GM12878 (cell line): ENCODE measurements around the gene CRYAA. TPM values are rescaled to one million over a fixed set of nuclear protein-coding genes. Genes with fewer than 3 reads are reported as not detected.

Experiments used
- ATAC-seq: fragments of 200-7000 bp; cut with Tn5 transposase; 3 replicates; pipeline ENCODE4 v1.9.1; 2020; ENCODE audit warnings: mild to moderate bottlenecking, moderate library complexity
- BruUV-seq: library from RNA; stranded (reverse); fragments of 400-500 nt; replicated peaks from 2 replicates; lab custom pipeline; 2021; lab: Mats Ljungman, UMichigan
- CTCF ChIA-PET: fragments of 300-600 bp; sonication (Branson Sonifier 250); formaldehyde crosslinking; extraction: SDS; loops from one replicate; lab custom pipeline; 2021; ENCODE audit warnings: inconsistent platforms; lab: Yijun Ruan, JAX
- POLR2A ChIA-PET: fragments of 350-600 bp; formaldehyde crosslinking; extraction: SDS; loops from one replicate; lab custom pipeline; 2021; ENCODE audit warnings: inconsistent platforms; lab: Charles Lee
- RAD21 ChIA-PET: fragments of 300-600 bp; sonication (Branson Sonifier 250); formaldehyde crosslinking; loops from one replicate; lab custom pipeline; 2023; ENCODE audit warnings: antibody characterized with exemption; ENCODE audit not compliant: unreplicated experiment; lab: Charles Lee
- SMC1A ChIA-PET: fragments of 300-600 bp; sonication (Branson Sonifier 250); formaldehyde crosslinking; loops from one replicate; lab custom pipeline; 2023; ENCODE audit not compliant: unreplicated experiment, uncharacterized antibody; lab: Charles Lee
- DNase-seq: peaks from one replicate; pipeline ENCODE4 v3.0.0-alpha.2; 2011; ENCODE audit warnings: low read depth, low spot score
- FAIRE-seq: peaks from 3 replicates; lab custom pipeline; 2011; peaks lifted over from hg19 to GRCh38; lab: Jason Lieb, UNC
- H2AFZ ChIP-seq: 2 replicates; pipeline ENCODE4 v1.6.0; 2011; ENCODE audit warnings: low read depth, low read length, control low read depth; ENCODE audit not compliant: control insufficient read depth
- H3K27ac ChIP-seq: 2 replicates; pipeline ENCODE4 v1.5.1; 2011; ENCODE audit warnings: control low read depth; ENCODE audit not compliant: control insufficient read depth, insufficient read depth
- H3K27me3 ChIP-seq, 2 experiments: replicated peaks in 1 of 2; 2 replicates each; pipeline versions ENCODE4 v1.6.0 to v1.6.1; 2011; ENCODE audit warnings: low read length in 1 of 2; ENCODE audit not compliant: control insufficient read depth in 2 of 2, insufficient read depth in 2 of 2
- H3K36me3 ChIP-seq, 2 experiments: 2 replicates each; pipeline ENCODE4 v1.5.1; 2011; ENCODE audit warnings: low read length in 1 of 2; ENCODE audit not compliant: control insufficient read depth in 2 of 2, insufficient read depth in 2 of 2
- H3K4me1 ChIP-seq: 2 replicates; pipeline ENCODE4 v1.6.1; 2011; ENCODE audit warnings: mild to moderate bottlenecking, low read length, moderate library complexity, mixed read lengths; ENCODE audit not compliant: control insufficient read depth, insufficient read depth
- H3K4me2 ChIP-seq: 2 replicates; pipeline ENCODE4 v1.6.0; 2011; ENCODE audit warnings: control low read depth; ENCODE audit not compliant: control insufficient read depth, insufficient read depth
- H3K4me3 ChIP-seq: fragments of 200-600 bp; sonication (generic); 2 replicates; pipeline ENCODE4 v1.5.1; 2016
- H3K79me2 ChIP-seq: 2 replicates; pipeline ENCODE4 v1.6.0; 2011; ENCODE audit warnings: low read length; ENCODE audit not compliant: control insufficient read depth, insufficient read depth
- H3K9ac ChIP-seq: 2 replicates; pipeline ENCODE4 v1.8.0; 2011; ENCODE audit warnings: low read length, control low read depth, mixed read lengths; ENCODE audit not compliant: control insufficient read depth, insufficient read depth
- H3K9me3 ChIP-seq: replicated peaks from 3 replicates; pipeline ENCODE4 v1.5.1; 2011; ENCODE audit warnings: mild to moderate bottlenecking, low read length; ENCODE audit not compliant: control insufficient read depth, insufficient read depth
- H4K20me1 ChIP-seq: 2 replicates; pipeline ENCODE4 v1.6.0; 2011; ENCODE audit not compliant: control insufficient read depth, insufficient read depth
- IKZF2 ChIP-seq, 2 experiments: fragments of 450-650 bp; IDR thresholded peaks; 2 replicates each; pipeline ENCODE4 v1.6.1; 2017; ENCODE audit warnings: mild to moderate bottlenecking in 2 of 2, moderate library complexity in 2 of 2
- JUNB ChIP-seq: IDR thresholded peaks from 2 replicates; pipeline ENCODE4 v1.6.1; 2016; ENCODE audit warnings: antibody characterized with exemption, mild to moderate bottlenecking
- KAT2A ChIP-seq: conservative IDR thresholded peaks from 2 replicates; pipeline ENCODE4 v1.6.1; 2011; ENCODE audit warnings: low read depth, low read length; ENCODE audit not compliant: control insufficient read depth
- PAX5 ChIP-seq: IDR thresholded peaks from 2 replicates; pipeline ENCODE4 v1.6.1; 2011; ENCODE audit warnings: low read depth, low read length, borderline replicate concordance
- POLR2AphosphoS2 ChIP-seq: IDR thresholded peaks from 2 replicates; pipeline ENCODE4 v1.6.1; 2011; ENCODE audit warnings: low read depth, mild to moderate bottlenecking, low read length, improper control_type of control experiment, moderate library complexity
- POU2F2 ChIP-seq: IDR thresholded peaks from 3 replicates; pipeline ENCODE4 v1.6.1; 2011; ENCODE audit warnings: low read depth, mild to moderate bottlenecking, low read length, borderline replicate concordance
- PRDM15 ChIP-seq: fragments of 450-650 bp; formaldehyde crosslinking; IDR thresholded peaks from 2 replicates; pipeline ENCODE4 v1.4.0; 2020; ENCODE audit warnings: mild to moderate bottlenecking, moderate library complexity
- RELB ChIP-seq: fragments of 450-650 bp; IDR thresholded peaks from 2 replicates; pipeline ENCODE4 v1.6.1; 2017; ENCODE audit warnings: low read depth, mild to moderate bottlenecking, moderate library complexity
- TCF3 ChIP-seq: IDR thresholded peaks from 2 replicates; pipeline ENCODE4 v1.6.1; 2012; ENCODE audit warnings: low read depth, mild to moderate bottlenecking, low read length, borderline replicate concordance; ENCODE audit not compliant: insufficient read depth
- YY1 ChIP-seq: IDR thresholded peaks from 2 replicates; pipeline ENCODE4 v1.6.1; 2011; ENCODE audit warnings: low read depth, mild to moderate bottlenecking, low read length
- ZBED1 ChIP-seq: IDR thresholded peaks from 2 replicates; pipeline ENCODE4 v1.6.1; 2016; ENCODE audit warnings: borderline replicate concordance
- ZNF592 ChIP-seq: fragments of 450-650 bp; IDR thresholded peaks from 2 replicates; pipeline ENCODE4 v1.6.1; 2017; ENCODE audit warnings: mild to moderate bottlenecking, moderate library complexity
- ZNF622 ChIP-seq: fragments of 450-650 bp; IDR thresholded peaks from 2 replicates; pipeline ENCODE4 v1.6.1; 2017; ENCODE audit warnings: mild to moderate bottlenecking, inconsistent platforms
- WGBS: methylation state at CpG from one replicate; pipeline ENCODE4 v1.1.6; 2016; ENCODE audit warnings: low lambda C conversion rate; ENCODE audit not compliant: insufficient replicate concordance, insufficient coverage; ENCODE audit errors: missing lambda C conversion rate; 5-methylcytosine and 5-hydroxymethylcytosine counted together
- in situ Hi-C: fragments of 300-500 bp; cut with MboI; formaldehyde crosslinking; loops from 9 replicates; pipeline ENCODE4 v1.14.3; 2018; ENCODE audit warnings: mixed read lengths
- intact Hi-C: fragments of 100-400 bp; cut with micrococcal nuclease; formaldehyde crosslinking; loops from one replicate; pipeline ENCODE4 v1.14.2; 2022; ENCODE audit not compliant: unreplicated experiment
- polyA plus RNA-seq, 11 experiments: library from polyadenylated mRNA; depleted of rRNA in 4 of 11; unstranded in 6 of 11; stranded (reverse) in 5 of 11; fragments of >200 nt; fragmentation: Nextera tagmentation in 4 of 11; fragmentation: Illumina TruSeq in 1 of 11; extraction: Ambion mirVana in 4 of 11; extraction: Trizol in 1 of 11; gene quantifications; 1 replicate in 1 of 11; 2 replicates in 10 of 11; pipeline versions ENCODE4 v1.2.1 to v1.2.3, GENCODE V29; 2011 to 2016; ENCODE audit warnings: inconsistent platforms in 2 of 11, missing spikeins in 2 of 11, low read depth in 1 of 11
- total RNA-seq, 4 experiments: library from RNA; depleted of rRNA in 3 of 4; stranded (reverse); fragments of >200 nt in 3 of 4; fragmentation: Illumina TruSeq in 1 of 4; extraction: Trizol in 1 of 4; gene quantifications; 2 replicates each; pipeline versions ENCODE4 v1.2.1 to v1.2.3, GENCODE V29; 2013 to 2021
- TF ChIP-seq, protein P1 (sequence below): fragments of 450-650 bp; IDR thresholded peaks from 2 replicates; pipeline ENCODE4 v1.6.1; 2017; ENCODE audit warnings: borderline replicate concordance

The CRYAA gene
- total and polyA plus RNA-seq, 10 of the 15 experiments (the other 5 are each of a cell fraction or from before 2014, with no cell fraction given), result not detected

GRCh38 chr21:43188592-43189210 lies 19.9 kb downstream of the CRYAA start:
- FAIRE-seq, result no peak
- Histone ChIP-seq H3K4me1 (peaks cover 2% of the 10 kb centered on the region), H3K9ac (no peak overlapping the region), H3K27me3 (no peaks in the 10 kb centered on the region; a peak in 1 of 4 replicates), H3K4me2 (no peak overlapping the region), H3K36me3 (no peaks in the 10 kb centered on the region), H4K20me1 (no peaks in the 10 kb centered on the region), H3K79me2 (no peaks in the 10 kb centered on the region), H2AFZ (no peak overlapping the region), H3K27ac (no peak overlapping the region), H3K9me3 (no peaks in the 10 kb centered on the region), H3K4me3 (no peak overlapping the region)
- ChIA-PET SMC1A (no interaction called here), POLR2A (no interaction called here), RAD21 (no interaction called here), CTCF (no interaction called here)
- intact Hi-C loops (no loop called here), in situ Hi-C loops (no loop called here)
- no peak for DNase-seq
- BruUV-seq, result no TSS peak
- WGBS, result 23% methylated on average over 15 of the region's 15 CpGs
- no peak for ATAC-seq
- TF ChIP-seq JUNB (no peak), YY1 (no peak), POLR2AphosphoS2 (no peak), POU2F2 (no peak), TCF3 (no peak), IKZF2 (IDR thresholded peaks at IDR 0.05) (no peak), ZBED1 (no peak), PRDM15 (CRISPR knock-in tag) (no peak), KAT2A (no peak), ZNF622 (no peak), ZNF592 (no peak), PAX5 (no peak), RELB (no peak)
- TF ChIP-seq, protein P1, sequence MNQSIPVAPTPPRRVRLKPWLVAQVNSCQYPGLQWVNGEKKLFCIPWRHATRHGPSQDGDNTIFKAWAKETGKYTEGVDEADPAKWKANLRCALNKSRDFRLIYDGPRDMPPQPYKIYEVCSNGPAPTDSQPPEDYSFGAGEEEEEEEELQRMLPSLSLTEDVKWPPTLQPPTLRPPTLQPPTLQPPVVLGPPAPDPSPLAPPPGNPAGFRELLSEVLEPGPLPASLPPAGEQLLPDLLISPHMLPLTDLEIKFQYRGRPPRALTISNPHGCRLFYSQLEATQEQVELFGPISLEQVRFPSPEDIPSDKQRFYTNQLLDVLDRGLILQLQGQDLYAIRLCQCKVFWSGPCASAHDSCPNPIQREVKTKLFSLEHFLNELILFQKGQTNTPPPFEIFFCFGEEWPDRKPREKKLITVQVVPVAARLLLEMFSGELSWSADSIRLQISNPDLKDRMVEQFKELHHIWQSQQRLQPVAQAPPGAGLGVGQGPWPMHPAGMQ, result no peak
